Measurements from ENCODE around the gene SPRY1. TPM values are rescaled to one million over a fixed set of nuclear protein-coding genes. Genes with fewer than 3 reads are reported as not detected.

The SPRY1 gene
- total and polyA plus RNA-seq, 9 of the 15 experiments (the other 6 are each of a cell fraction or from before 2014, with no cell fraction given) = 0.18 to 1.9 (median 0.45) TPM; not detected in 1

DNA sequence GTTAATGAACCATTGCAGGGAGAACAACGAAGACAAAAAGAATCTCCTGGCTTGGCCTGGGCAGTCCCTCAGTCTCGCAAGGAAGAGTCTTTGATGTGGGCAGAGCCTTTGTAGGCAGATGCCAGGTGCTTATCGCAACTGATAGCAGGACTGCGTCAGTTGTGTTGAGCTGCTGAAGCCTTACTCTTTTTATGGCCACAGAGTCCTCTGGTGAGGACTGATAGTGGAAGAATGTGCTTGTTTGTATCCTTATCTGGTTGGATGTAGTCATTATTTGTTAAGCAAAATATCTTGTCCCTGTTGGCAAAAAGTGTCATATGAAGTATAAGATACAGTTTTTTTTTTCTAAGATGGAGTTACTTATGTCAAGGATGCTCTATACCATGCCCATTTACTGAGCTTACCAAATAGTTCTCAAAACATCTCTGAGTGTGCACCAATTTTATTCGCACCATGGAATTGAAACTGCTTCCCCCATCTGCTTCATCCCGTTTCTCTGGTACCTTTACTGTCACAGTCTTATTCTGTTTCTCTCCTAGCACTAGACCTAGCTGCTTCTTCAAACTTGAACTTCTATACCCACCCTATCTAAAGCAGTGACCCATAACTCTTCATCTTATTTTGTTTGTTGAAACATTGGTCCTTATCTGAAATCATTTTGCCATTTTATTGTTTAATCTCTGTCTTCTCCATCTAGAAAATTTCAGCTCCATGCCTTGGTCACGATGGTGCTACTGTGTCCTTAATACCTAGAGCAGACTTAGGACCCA lies 47.0 kb upstream of the SPRY1 start (continued):
- TF ChIP-seq, protein P1, sequence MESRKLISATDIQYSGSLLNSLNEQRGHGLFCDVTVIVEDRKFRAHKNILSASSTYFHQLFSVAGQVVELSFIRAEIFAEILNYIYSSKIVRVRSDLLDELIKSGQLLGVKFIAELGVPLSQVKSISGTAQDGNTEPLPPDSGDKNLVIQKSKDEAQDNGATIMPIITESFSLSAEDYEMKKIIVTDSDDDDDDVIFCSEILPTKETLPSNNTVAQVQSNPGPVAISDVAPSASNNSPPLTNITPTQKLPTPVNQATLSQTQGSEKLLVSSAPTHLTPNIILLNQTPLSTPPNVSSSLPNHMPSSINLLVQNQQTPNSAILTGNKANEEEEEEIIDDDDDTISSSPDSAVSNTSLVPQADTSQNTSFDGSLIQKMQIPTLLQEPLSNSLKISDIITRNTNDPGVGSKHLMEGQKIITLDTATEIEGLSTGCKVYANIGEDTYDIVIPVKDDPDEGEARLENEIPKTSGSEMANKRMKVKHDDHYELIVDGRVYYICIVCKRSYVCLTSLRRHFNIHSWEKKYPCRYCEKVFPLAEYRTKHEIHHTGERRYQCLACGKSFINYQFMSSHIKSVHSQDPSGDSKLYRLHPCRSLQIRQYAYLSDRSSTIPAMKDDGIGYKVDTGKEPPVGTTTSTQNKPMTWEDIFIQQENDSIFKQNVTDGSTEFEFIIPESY (CRISPR knock-in tag; IDR thresholded peaks at IDR 0.05) = 0 out of 2 replicates have a peak, but pooled peaks have one; percentile 41
- TF ChIP-seq, protein P2, sequence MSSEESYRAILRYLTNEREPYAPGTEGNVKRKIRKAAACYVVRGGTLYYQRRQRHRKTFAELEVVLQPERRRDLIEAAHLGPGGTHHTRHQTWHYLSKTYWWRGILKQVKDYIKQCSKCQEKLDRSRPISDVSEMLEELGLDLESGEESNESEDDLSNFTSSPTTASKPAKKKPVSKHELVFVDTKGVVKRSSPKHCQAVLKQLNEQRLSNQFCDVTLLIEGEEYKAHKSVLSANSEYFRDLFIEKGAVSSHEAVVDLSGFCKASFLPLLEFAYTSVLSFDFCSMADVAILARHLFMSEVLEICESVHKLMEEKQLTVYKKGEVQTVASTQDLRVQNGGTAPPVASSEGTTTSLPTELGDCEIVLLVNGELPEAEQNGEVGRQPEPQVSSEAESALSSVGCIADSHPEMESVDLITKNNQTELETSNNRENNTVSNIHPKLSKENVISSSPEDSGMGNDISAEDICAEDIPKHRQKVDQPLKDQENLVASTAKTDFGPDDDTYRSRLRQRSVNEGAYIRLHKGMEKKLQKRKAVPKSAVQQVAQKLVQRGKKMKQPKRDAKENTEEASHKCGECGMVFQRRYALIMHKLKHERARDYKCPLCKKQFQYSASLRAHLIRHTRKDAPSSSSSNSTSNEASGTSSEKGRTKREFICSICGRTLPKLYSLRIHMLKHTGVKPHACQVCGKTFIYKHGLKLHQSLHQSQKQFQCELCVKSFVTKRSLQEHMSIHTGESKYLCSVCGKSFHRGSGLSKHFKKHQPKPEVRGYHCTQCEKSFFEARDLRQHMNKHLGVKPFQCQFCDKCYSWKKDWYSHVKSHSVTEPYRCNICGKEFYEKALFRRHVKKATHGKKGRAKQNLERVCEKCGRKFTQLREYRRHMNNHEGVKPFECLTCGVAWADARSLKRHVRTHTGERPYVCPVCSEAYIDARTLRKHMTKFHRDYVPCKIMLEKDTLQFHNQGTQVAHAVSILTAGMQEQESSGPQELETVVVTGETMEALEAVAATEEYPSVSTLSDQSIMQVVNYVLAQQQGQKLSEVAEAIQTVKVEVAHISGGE (CRISPR knock-in tag; IDR thresholded peaks at IDR 0.05) = peak in 1 of 3 experiments; percentile 94; a peak in 2 of 6 replicates
- TF ChIP-seq ZZZ3 (IDR thresholded peaks at IDR 0.05) (no peak), KLF13 (tag; IDR thresholded peaks at IDR 0.05; ENCODE audit: borderline replicate concordance, low read depth) (peak; percentile 98), TGIF2 (CRISPR knock-in tag; IDR thresholded peaks at IDR 0.05) (no peak), MYC (IDR thresholded peaks at IDR 0.05; ENCODE audit: low read depth, low read length) (peak; percentile 55; the same call in 1 of the 2 replicates), MYC (CRISPR knock-in tag; IDR thresholded peaks at IDR 0.05; ENCODE audit: borderline replicate concordance, low read depth) (peak; percentile 98), MTF1 (CRISPR knock-in tag; IDR thresholded peaks at IDR 0.05; ENCODE audit: borderline replicate concordance) (peak; percentile 95)
- TF ChIP-seq, protein P3, sequence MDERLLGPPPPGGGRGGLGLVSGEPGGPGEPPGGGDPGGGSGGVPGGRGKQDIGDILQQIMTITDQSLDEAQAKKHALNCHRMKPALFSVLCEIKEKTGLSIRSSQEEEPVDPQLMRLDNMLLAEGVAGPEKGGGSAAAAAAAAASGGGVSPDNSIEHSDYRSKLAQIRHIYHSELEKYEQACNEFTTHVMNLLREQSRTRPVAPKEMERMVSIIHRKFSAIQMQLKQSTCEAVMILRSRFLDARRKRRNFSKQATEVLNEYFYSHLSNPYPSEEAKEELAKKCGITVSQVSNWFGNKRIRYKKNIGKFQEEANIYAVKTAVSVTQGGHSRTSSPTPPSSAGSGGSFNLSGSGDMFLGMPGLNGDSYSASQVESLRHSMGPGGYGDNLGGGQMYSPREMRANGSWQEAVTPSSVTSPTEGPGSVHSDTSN (CRISPR knock-in tag; IDR thresholded peaks at IDR 0.05; ENCODE audit: low read depth) = no peak
- TF ChIP-seq, protein P3 (tag; conservative IDR thresholded peaks at IDR 0.05; ENCODE audit: low read depth) = peak; percentile 70
- TF ChIP-seq, protein P4, sequence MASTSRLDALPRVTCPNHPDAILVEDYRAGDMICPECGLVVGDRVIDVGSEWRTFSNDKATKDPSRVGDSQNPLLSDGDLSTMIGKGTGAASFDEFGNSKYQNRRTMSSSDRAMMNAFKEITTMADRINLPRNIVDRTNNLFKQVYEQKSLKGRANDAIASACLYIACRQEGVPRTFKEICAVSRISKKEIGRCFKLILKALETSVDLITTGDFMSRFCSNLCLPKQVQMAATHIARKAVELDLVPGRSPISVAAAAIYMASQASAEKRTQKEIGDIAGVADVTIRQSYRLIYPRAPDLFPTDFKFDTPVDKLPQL (IDR thresholded peaks at IDR 0.05; ENCODE audit: extremely low read depth, insufficient read length) = no peak
- TF ChIP-seq, protein P5, sequence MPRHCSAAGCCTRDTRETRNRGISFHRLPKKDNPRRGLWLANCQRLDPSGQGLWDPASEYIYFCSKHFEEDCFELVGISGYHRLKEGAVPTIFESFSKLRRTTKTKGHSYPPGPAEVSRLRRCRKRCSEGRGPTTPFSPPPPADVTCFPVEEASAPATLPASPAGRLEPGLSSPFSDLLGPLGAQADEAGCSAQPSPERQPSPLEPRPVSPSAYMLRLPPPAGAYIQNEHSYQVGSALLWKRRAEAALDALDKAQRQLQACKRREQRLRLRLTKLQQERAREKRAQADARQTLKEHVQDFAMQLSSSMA (CRISPR knock-in tag; IDR thresholded peaks at IDR 0.05) = 0 out of 2 replicates have a peak, but pooled peaks have one; percentile 65
- TF ChIP-seq, protein P6, sequence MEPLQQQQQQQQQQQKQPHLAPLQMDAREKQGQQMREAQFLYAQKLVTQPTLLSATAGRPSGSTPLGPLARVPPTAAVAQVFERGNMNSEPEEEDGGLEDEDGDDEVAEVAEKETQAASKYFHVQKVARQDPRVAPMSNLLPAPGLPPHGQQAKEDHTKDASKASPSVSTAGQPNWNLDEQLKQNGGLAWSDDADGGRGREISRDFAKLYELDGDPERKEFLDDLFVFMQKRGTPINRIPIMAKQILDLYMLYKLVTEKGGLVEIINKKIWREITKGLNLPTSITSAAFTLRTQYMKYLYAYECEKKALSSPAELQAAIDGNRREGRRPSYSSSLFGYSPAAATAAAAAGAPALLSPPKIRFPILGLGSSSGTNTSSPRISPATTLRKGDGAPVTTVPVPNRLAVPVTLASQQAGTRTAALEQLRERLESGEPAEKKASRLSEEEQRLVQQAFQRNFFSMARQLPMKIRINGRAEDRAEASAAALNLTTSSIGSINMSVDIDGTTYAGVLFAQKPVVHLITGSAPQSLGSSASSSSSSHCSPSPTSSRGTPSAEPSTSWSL (CRISPR knock-in tag; IDR thresholded peaks at IDR 0.05; ENCODE audit: borderline replicate concordance) = peak; percentile 72; the same call in 1 of the 2 replicates

Data from K562 (cell line).